Activated T-cell treated with anti-CD3 and anti-CD28 coated beads, Interleukin-2, amount 50 U/mL, for 1 hour (primary cell): Measurements from ENCODE around the gene PLSCR3.
"Not testable (repeated sequence)": the region's sequence is repeated elsewhere in the genome, so short reads cannot be mapped to it uniquely, and the experiment has no call there.

ENCODE experiments used
- DNase-seq: peaks from one replicate; pipeline ENCODE4 v3.0.0-alpha.2; 2020

Gene PLSCR3

DNA sequence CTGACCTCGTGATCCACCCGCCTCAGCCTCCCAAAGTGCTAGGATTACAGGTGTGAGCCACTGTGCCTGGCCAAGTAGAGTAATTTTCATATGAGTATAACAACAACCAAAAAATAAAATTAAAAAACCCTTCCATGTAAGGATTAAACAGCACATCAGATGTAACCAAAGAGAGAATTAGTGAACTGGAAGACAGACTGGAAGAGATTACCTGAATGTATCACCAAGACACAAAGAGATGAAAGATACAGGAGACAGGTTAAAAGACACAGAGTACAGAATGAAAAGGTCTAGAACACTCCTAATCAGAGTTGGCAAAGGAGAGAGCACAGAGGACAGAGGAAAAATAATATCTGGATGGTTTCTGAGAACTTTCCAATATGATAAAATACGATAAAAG lies 15.2 kb downstream of the PLSCR3 start:
- no peak for DNase-seq

DNA sequence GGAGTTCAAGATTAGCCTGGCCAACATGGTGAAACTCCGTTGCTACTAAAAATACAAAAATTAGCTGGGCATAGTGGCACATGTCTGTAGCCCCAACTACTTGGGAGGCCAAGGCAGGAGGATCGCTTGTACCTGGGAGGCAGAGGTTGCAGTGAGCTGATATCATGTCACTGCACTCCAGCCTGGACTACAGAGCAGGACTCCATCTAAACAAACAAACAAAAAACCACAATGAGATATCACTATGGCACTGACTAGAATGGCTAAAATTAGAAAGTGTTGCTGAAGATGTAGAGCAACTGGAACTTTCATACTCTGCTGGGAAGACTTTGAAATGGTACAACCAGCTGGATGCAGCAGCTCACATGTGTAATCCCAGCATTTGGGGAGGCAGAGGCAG lies 20.0 kb downstream of the PLSCR3 start:
- no peak for DNase-seq

DNA sequence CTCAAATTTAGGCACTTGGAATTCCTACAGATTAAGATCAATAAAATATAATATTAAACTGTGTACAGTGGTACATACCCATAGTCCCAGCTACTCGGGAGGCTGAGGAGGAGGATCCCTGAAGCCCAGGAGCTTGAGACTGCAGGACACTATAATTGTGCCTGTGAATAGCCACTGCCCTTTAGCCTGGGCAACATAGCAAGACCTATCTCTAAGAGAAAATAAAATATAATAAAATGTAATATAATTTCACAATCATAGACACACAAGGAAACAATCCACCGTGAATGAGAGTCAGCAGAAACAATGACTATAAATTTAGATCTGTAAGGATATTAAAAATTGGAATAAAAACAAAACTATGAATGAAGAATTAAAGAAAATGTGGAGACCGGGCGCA lies 23.5 kb downstream of the PLSCR3 start:
- no peak for DNase-seq

DNA sequence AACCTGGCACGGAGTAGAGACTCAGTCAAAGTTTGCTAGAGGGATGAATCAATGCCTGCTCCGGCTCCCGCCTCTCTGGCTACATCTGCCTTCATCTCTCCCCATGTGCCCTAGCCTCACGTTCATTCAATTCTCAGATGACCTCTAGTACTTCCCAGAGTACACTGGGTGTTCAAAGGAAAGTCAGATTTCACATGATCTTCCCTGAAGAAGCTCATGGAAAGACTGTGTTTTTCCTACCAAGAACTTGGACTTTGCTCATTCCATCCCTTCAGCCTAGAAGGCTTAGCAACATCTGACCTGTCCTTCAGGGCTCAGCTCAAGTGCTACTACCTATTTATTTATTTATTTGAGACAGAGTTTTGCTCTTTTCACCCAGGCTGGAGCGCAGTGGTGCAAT lies 24.5 kb downstream of the PLSCR3 start:
- DNase-seq: no peak

DNA sequence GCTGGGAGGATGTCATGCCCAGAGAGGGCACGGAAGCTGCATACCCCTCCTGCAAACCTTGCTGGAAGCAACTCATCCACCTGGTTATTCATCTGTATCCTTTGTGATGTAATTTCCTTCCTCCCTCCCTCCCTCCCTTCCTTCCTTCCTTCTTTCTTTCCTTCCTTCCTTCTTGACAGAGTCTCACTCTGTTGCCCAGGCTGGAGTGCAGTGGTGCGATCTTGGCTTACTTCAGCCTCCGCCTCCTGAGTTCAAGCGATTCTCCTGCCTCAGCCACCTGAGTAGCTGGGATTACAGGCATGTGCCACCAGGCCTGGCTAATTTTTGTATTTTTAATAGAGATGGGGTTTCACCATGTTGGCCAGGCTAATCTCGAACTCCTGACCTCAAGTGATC lies 25.7 kb downstream of the PLSCR3 start:
- not testable (repeated sequence) for DNase-seq

DNA sequence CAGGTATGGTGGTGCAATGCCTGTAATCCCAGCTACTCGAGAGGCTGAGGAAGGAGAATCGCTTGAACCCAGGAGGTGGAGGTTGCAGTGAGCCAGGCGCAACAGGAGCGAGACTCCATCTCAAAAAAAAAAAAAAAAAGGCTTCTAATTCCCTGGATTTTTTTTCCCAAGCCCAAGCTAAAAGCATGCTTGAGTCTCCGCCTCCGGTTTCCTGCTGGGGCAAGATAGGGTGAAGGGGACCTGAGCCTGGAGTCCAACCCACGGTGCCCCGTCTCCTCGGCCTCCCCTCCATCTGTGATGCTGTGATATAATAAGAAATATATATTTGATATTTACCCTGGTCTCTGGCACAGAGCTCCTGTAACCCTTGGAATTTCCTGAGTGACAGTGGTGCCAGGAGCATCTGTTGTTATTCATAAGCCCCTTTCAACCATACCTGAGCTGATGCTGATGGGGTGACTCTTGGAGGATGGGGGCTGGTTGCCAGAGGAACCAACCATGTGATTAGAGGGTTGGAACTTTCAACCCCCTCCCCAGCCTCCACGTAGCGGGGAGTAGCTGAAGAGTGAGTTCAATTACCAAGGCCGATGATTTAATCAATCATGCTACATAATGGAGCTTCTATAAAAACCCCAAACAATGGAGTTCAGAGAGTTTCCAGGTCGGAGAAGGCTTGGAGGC lies 26.3 kb downstream of the PLSCR3 start:
- no peak for DNase-seq

DNA sequence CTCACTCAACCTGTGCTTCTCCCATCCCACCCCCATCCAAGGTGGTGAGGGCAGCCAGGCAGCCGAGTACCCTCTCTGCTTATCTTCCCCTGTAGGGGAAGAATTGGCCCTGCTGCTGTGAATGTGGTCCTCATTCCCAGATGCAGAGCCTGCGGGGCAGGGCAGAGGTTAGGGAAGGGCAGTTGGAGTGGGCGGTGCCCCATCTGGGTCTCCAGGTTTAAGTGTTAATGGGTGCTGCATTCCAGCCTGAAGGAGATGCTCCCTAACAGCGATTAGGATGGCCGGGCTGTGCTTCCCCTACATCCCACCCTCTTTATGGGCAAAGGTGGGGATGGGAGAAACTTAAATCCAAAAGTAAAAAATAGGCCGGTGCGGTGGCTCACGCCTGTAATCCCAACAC lies 27.2 kb downstream of the PLSCR3 start:
- no peak for DNase-seq

DNA sequence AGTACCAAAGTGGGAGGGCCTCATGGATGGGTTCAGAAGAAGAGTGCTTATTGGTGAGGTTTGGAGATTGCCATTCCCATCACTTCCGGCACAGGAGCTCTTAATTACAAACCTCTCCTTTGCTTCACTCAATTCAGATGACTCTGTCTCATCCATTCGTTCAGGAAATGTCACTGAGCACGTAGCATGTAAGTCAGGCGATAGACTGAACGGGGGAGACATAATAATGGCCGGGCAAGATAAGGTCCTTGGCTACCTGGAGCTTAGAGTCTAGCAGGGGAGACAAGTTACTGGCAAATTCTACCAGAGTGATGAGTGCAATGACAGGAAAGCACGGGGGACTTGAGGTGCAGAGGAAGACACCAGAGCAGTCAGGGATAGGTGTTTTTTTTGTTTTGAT lies 28.4 kb downstream of the PLSCR3 start:
- not testable (repeated sequence) for DNase-seq

DNA sequence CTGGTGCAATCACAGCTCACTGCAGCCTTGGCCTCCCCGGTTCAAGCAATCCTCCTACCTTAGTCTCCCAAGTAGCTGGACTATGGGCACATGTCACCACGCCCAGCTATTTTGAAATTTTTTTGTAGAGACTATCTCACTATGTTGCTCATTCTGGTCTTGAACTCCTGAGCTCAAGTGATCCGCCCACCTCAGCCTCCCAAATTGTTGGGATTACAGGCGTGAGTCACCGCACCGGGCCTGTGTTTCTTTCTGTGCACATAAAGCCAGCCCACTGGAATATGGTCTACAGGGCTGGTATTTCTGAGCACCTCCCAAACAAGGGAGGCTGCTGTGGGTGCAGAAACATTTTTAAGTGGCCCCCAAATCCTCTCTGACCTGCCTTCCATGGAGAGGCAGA lies 31.0 kb downstream of the PLSCR3 start:
- no peak for DNase-seq

DNA sequence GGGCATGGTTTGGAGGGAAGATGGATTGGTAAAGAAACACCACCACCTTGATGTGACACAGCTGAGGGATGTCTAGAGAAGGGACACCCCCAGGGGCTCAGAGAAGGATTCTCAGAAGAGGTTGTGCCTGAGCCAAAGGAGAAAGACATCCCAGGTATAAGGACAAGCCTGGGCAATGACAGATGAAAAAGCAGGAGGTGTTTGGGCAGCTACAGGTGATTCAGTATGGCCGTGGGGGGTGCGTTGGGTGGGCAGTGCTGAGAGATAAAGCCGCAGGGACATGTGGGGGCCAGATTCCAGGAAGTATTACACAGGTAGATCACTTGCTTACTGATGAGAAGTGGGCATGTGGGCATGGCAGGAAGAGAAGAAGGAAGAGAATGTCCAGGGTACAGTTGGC lies 32.4 kb downstream of the PLSCR3 start:
- no peak for DNase-seq

DNA sequence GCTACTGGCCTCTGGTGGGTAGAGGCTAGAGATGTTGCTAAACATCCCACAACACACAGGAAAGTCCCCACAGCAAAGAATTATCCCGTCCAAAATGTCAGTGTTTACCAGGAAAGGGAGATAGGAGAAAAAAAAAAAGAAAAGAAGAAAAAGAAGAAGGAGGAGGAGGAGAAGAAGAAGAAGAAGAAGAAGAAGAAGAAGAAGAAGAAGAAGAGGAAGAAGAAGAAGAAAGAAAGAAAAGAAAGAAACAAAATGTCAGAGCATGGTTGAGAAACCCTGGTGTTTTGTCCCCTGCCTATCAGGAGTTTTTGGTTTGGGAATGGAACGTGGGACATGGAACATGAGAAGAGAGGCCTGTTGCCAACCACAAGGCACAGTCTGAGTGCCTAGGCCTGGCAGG lies 36.9 kb downstream of the PLSCR3 start:
- DNase-seq: no peak

DNA sequence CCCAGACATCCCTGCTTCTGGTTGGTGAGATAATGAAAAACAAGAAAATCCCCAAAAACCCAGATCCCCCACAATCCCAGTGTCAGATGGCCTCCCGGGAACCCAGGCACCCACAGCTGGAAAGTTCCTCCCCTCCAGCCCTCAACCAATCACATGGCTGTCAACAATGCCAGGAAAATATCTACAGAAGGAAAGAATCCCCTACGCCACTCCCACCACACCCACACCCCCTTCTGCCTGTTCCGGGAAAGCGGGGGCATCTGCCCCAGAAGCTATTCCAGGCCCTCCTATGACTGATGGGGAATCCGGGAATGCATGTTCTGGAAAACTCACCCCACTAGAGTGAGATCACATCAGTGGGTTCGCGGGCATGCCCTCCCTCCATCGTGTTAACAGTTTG lies 37.6 kb downstream of the PLSCR3 start:
- DNase-seq: no peak

DNA sequence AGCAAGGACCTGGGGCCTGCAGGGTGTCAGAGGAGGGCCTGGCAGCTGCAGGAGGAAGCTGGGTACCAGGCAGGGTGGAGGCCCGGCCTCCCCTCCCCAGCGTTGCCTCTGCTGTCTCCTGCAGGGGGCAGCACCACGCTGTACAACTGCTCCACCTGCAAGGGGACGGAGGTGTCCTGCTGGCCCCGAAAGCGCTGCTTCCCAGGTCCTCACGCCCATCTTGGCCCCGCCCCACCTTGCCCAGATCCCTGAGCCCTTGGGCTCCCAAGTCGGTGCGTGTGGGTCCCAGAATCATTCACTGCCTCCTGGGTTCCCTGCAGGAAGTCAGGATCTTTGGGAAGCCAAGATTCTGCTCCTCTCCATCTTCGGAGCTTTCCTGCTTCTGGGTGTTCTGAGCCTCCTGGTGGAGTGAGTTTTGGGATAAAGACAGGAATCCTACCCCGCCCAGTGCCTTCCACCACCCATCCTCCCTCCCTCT lies 38.2 kb downstream of the PLSCR3 start:
- DNase-seq: peak; percentile 86

DNA sequence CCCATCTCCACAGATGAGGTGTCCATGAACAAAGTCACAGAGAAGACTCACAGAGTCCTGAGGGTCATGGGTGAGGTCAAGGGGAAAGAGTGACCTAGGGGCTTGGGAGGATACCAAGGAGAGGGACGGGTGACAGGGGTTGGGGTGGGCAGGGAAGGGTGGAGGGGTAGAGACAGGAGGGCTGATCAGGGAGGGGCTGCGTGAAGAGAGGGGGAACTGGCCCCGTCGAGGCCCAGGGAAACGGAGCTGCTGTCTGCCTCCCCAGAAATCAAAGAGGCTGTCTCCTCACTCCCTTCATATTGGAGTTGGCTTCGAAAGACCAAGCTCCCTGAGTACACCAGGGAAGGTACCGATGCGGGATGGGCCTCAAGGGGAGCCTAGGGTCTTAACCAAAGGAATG lies 38.8 kb downstream of the PLSCR3 start:
- DNase-seq: no peak

DNA sequence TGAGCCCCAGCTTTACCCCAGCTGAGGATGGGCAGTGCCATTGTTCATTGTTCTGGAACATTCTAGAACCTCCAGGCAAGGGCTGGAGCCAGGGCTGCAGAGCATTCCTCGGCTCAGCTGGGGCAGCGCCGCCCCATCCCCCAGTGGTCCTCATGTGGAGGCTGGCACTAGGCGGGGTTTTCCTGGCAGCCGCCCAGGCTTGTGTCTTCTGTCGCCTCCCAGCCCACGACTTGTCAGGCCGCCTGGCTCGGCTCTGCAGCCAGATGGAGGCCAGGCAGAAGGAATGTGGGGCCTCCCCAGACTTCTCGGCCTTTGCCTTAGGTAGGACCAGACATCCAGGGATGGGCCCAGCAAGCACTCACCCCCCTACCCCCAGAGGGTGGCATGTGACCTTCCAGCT lies 39.3 kb downstream of the PLSCR3 start, which contains the start of gene TMEM95:
Gene TMEM95, plus strand, starts transcription at position 104 of the 400 bp plus-strand sequence. Its CDS starts 49 bp downstream, at position 153.
- DNase-seq: no peak

DNA sequence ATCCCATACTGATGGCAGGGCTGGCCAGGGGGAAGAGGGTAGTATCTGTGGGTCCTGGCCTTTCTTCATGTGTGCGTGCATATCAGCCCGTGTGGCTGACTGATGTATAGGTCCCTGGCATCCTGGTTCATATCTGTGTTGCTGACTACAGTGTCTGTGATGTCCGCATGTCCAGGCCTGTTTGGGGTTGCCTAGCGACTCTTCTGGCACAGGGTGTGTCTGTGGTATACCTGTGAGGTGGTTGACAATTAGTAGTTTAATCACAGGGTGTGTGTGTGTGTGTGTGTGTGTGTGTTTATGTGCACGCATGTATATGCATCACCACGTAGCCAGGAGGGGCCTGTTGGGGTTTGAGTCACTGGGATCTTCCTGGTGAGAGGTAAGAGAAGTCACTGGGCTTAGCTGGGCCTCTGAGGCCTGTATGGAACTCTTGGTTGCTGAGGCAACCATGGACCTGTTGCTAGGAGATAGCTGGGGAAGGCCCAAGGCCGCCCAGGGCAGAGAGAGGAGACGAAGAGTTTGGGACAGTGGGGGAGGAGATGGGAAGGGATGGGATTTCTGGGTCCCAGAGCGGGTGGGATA lies 40.0 kb downstream of the PLSCR3 start:
- DNase-seq: no peak

DNA sequence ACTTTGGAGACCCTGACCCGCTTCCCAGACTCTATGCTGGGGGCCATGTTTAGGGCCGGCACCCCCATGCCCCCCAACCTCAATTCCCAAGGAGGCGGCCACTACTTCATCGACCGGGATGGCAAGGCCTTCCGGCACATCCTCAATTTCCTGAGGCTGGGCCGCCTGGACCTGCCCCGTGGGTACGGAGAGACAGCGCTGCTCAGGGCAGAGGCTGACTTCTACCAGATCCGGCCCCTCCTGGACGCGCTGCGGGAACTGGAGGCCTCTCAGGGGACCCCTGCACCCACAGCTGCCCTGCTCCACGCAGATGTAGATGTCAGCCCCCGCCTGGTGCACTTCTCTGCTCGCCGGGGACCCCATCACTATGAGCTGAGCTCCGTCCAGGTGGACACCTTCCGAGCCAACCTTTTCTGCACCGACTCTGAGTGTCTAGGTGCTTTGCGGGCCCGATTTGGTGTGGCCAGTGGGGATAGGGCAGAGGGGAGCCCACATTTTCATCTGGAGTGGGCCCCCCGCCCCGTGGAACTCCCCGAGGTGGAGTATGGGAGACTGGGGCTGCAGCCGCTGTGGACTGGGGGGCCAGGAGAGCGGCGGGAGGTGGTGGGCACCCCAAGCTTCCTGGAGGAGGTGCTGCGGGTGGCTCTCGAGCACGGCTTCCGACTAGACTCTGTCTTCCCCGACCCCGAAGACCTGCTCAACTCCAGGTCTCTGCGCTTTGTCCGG lies 41.3 kb downstream of the PLSCR3 start:
- DNase-seq: no peak

DNA sequence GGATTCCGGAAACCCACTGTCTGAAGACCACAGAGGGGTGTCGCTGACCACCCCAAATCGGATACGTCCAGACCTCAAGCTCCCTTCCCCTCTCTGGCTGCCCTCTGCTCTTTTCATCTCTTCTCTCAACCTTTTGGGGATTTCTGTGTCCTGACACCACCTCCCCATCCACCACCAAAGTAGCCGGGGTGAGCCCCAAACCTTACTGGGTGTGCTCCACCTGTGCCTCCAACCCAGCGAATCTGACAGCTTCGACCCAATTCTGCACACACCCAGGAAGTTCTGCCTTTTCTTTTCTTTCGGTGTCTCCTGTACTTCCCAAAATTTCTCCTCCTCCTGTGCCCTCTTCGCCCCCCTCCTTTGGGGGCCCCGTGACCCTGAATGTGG lies 41.8 kb downstream of the PLSCR3 start:
- no peak for DNase-seq

DNA sequence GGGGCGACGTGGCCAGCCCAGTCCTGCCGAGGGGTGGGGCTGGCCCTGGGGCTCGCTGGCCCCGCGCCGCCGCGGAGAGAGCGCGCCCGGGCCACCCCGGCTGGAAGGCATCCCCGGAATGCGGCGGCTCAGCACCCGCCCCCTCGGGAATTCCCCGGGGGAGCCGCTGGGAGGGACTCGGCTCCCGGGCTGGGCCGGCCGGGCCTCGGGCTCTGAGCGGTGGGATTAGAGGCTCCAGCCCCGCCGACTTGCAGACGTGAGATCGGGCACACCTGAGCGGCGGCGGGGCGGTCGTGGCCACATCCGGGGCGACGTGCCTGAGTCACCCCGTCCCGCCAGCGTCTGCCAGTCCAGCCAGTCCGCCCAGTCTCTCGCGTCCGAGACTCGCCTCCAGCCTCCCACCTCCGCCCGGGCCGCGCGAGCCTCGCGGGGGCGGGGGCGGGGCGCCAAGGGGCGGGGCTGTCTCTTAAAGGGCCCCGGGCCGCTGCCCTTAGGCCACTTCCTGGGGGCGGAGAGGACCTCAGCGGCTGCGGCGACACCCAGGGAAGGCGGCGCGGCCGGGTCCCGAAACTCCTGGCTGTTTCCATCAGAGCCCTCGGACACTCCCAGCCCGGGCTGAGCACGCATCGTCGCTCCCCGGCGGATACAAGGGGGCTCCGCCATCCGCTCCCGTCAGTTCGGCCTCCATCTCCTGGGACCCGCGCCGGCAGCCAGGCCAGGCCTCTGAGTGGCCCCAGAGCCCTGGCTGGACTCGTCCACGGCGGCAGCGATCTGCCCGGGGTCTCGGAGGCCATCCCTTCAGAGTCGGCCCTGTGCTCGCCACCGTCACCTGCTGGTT lies 42.4 kb downstream of the PLSCR3 start, which contains the start of gene KCTD11:
Gene KCTD11, plus strand, starts transcription at position 498 of the 838 bp plus-strand sequence.
- peak; percentile 78 for DNase-seq

DNA sequence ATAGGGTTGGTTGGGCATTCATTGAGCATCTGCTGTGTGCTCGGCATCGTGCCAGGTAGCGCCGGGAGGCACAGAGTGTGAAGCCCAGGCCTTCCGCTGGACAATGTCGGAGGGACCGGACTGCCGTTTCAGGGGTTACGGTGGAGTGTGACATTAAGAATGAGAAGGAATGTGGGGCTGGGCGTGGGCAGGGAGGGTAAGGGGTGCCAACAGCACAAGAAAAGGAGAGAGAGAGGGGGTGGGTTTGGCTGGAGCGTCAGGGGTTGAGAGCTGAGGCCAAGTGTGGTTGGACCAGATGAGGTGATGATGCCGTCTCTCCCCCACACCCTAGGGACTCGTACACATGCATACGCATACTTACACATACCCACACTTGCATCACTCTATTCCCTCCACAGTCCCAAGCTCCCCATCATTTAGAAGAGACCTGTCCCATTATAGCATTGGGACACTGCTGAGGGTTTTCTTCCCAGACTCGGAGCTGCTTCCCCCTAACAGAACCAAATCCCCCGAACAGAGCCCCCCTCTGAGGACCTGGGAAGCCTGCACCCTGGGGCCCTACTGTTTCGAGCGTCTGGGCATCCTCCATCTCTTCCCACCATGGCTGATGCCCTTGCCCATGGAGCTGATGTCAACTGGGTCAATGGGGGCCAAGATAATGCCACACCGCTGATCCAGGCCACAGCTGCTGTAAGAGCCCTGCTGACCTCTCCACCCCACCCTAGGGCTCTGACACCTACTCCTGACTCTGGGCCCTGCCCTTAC lies 45.7 kb downstream of the PLSCR3 start:
- DNase-seq: no peak

DNA sequence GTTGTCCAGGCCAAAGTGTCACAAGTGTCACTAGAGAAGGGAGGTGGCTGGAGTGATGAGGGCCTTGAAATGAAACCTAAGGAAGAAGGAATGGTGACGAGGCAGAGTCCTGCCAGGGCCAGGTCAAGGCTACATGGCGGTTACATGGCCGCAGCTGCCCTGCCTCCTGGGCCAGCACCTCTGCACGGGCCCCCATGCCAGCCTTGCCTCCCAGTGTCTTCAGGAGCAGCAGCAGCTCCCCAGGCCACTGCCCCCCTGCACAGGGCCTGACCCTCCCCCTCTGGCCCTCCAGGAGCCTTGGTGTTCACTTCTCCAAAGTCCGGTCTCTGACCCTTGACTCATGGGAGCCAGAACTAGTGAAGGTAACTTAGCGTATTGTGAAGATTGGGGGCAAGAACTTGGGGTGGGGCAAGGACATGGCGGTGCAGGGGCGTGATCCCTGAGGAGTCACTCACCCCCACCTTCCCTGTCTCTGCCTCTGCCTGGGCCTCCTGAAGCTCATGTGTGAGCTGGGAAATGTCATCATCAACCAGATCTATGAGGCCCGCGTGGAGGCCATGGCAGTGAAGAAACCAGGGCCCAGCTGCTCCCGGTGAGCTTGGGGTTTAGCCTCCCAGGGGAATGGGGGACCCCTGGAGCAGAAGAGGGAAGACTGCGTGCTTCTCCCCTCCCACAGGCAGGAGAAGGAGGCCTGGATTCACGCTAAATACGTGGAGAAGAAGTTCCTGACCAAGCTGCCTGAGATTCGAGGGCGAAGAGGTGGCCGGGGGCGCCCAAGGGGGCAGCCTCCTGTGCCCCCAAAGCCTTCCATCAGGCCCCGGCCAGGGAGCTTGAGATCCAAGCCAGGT lies 46.5 kb downstream of the PLSCR3 start:
- DNase-seq: no peak
